ENCODE measurements around the gene AVL9. TPM values are rescaled to one million over a fixed set of nuclear protein-coding genes. Genes with fewer than 3 reads are reported as not detected.
"Not testable (repeated sequence)": the region's sequence is repeated elsewhere in the genome, so short reads cannot be mapped to it uniquely, and the experiment has no call there.

The AVL9 gene
- total RNA-seq, 1 donor from 2014 or later: 37.8 TPM

DNA sequence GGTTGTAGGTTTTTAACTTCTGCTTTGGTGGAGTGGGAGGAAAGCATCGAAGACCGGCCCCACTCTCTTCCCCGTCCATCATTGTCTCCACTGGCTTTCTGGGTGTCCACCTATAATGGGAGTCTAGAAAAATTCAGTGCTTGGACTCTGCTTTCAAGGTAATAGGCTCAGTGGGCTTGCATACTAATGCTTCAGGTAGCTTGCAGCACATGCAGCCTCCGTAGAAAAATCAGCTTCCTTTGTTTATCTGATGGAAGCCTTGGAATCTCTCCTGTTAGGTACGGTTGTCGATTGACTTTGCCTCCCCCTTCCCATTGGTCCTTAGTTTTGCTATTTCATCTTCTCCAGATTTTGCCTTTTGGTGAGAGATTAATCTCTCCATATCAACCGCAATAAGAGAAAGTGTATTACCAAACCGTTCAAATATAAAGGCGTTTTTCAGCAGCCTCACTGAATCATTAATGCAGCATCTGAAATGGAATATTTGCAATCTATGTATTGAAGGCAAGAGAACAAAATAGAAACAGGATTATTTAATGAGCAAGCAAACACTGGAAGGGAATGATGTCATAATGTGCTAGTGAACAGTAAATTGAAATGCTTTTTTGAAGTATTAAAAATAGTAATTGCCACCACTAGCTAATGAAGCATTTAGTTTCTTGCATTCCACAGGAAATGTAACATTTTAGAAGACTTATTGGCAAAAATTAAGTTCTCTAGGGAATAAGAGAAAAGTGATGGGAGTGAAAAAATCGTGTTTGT, 944 bp downstream of the AVL9 start:
- TF ChIP-seq, protein P1, sequence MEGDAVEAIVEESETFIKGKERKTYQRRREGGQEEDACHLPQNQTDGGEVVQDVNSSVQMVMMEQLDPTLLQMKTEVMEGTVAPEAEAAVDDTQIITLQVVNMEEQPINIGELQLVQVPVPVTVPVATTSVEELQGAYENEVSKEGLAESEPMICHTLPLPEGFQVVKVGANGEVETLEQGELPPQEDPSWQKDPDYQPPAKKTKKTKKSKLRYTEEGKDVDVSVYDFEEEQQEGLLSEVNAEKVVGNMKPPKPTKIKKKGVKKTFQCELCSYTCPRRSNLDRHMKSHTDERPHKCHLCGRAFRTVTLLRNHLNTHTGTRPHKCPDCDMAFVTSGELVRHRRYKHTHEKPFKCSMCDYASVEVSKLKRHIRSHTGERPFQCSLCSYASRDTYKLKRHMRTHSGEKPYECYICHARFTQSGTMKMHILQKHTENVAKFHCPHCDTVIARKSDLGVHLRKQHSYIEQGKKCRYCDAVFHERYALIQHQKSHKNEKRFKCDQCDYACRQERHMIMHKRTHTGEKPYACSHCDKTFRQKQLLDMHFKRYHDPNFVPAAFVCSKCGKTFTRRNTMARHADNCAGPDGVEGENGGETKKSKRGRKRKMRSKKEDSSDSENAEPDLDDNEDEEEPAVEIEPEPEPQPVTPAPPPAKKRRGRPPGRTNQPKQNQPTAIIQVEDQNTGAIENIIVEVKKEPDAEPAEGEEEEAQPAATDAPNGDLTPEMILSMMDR (IDR thresholded peaks at IDR 0.05): no peak
- DNase-seq (no peak), ATAC-seq (no peak)
- Histone ChIP-seq H3K4me1 (peaks cover 31% of the 10 kb centered on the region), H3K36me3 (no peaks in the 10 kb centered on the region), H3K27ac (peak overlapping the region; percentile 98), H3K27me3 (ENCODE audit: low read depth) (no peaks in the 10 kb centered on the region), H3K9me3 (no peaks in the 10 kb centered on the region), H3K4me3 (peak overlapping the region; percentile 92)
- intact Hi-C loops (cut with DNase I): no loop called here

DNA sequence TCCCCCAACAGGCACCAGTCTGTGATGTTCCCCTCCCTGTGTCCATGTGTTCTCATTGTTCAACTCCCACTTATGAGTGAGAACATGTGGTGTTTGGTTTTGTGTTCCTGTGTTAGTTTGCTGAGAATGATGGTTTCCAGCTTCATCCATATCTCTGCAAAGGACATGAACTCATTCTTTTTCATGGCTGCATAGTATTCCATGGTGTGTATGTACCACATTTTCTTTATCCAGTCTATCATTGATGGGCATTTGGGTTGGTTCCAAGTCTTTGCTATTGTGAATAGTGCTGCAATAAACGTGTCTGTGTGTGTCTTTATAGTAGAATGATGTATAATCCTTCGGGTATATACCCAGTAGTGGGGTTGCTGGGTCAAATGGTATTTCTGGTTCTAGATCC, 4.5 kb downstream of the AVL9 start:
- H3K27ac ChIP-seq; intact Hi-C loops (cut with DNase I); DNase-seq; ATAC-seq; H3K9me3 ChIP-seq; H3K27me3 ChIP-seq (ENCODE audit: low read depth); H3K36me3 ChIP-seq; H3K4me3 ChIP-seq: not testable (repeated sequence)
- peaks cover 41% of the 10 kb centered on the region for H3K4me1 ChIP-seq

DNA sequence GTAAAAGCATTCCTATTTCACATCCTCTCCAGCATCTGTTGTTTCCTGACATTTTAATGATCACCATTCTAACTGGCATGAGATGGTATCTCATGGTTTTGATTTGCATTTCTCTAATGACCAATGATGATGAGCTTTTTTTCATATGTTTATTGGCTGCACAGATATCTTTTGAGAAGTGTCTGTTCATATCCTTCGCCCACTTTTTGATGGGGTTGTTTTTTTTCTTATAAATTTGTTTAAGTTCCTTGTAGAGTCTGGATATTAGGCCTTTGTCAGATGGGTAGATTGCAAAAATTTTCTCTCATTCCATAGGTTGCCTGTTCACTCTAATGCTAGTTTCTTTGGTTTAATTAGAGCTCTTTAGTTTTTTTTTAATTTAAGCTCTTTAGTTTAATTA, 4.9 kb downstream of the AVL9 start:
- intact Hi-C loops (cut with DNase I); ATAC-seq: not testable (repeated sequence)

DNA sequence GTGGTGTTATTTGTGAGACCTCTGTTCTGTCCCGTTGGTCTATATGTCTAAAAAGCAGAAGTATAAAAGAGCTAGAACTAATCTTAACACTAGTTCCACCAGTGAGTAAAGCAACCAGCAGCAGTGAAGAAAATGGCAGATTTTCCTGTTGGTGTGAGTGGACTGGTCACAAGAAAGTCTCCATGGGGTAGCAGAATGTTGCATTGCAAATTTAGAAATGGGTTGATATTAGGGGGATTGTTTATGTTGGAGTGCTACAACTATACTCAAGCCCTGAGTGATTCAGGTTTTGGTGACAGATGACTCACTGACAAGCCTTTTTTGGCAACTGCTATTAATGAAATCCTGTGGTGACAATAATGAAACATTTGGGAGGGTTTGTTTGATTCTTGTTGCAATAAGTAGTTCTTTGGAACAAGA, 5.6 kb downstream of the AVL9 start:
- ATAC-seq: peak; percentile 41 to 77
- H3K27ac ChIP-seq: no peak overlapping the region
- H3K9me3 ChIP-seq: no peaks in the 10 kb centered on the region
- H3K4me3 ChIP-seq: no peak overlapping the region
- H3K4me1 ChIP-seq: peaks cover 41% of the 10 kb centered on the region
- DNase-seq: no peak
- TF ChIP-seq, protein P1 (IDR thresholded peaks at IDR 0.05): no peak
- intact Hi-C loops (cut with DNase I): no loop called here
- H3K27me3 ChIP-seq (ENCODE audit: low read depth): no peaks in the 10 kb centered on the region
- no peaks in the 10 kb centered on the region for H3K36me3 ChIP-seq

More for the DNA sequence above, 4.9 kb downstream of the AVL9 start:
- DNase-seq; H3K27me3 ChIP-seq (ENCODE audit: low read depth); H3K27ac ChIP-seq; H3K4me3 ChIP-seq; H3K9me3 ChIP-seq; H3K36me3 ChIP-seq: not testable (repeated sequence)
- peaks cover 41% of the 10 kb centered on the region for H3K4me1 ChIP-seq

DNA sequence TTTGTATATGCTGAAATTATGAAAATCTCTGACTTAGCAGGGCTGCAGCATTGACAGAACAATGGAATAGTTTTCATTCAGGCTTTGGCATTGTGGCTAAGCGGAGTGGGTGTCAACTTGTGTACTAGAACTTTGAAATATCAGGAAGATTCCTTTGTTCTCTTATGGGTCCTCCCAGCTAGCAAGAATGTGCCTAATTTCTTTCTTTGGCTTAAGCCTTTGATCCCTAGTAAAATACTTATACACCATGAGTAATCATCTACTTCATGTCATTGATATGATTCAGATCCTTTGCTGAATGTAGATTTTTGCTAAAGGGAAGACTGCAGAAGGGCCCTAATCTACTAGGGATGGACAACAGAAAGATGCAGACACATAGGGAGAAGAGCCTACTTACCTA, 6.2 kb downstream of the AVL9 start:
- intact Hi-C loops (cut with DNase I): no loop called here
- ATAC-seq: peak in 1 of 2 donors; percentile 36
- TF ChIP-seq, protein P1 (IDR thresholded peaks at IDR 0.05): no peak

DNA sequence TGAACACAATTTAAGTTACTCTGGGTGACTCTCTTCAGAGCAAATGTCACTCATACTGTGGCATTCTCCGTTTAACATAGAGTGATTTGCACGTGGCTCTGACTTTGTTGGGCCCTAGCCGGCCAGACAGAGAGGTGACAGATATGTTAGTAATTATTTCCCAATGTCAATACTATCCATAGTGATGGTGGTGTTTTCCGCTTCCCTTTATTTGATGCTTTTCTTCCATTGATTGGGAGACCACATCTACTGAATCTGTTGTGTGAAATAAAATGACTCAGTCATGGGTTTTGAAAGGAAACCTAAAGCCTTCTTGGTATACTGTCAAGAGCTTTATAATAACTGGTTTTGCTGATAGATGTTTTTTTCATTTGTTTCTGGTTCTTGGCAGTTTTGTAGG, 7.4 kb downstream of the AVL9 start:
- H3K36me3 ChIP-seq: no peaks in the 10 kb centered on the region
- no peak overlapping the region for H3K4me3 ChIP-seq
- no peak overlapping the region for H3K27ac ChIP-seq
- H3K27me3 ChIP-seq (ENCODE audit: low read depth): no peaks in the 10 kb centered on the region
- TF ChIP-seq, protein P1 (IDR thresholded peaks at IDR 0.05): no peak
- DNase-seq (no peak), ATAC-seq (no peak)
- peaks cover 41% of the 10 kb centered on the region for H3K4me1 ChIP-seq
- no peaks in the 10 kb centered on the region for H3K9me3 ChIP-seq
- intact Hi-C loops (cut with DNase I): no loop called here

More for the DNA sequence above, 6.2 kb downstream of the AVL9 start:
- Histone ChIP-seq H3K4me1 (peaks cover 41% of the 10 kb centered on the region), H3K36me3 (no peaks in the 10 kb centered on the region), H3K27me3 (ENCODE audit: low read depth) (no peaks in the 10 kb centered on the region), H3K4me3 (no peak overlapping the region), H3K9me3 (no peaks in the 10 kb centered on the region), H3K27ac (no peak overlapping the region)
- no peak for DNase-seq
